GM12878 (cell line): ENCODE data around the gene C1S. TPM values are rescaled to one million over a fixed set of nuclear protein-coding genes. Genes with fewer than 3 reads are reported as not detected.

ENCODE experiments used
- ATAC-seq: fragments of 200-7000 bp; cut with Tn5 transposase; 3 replicates; pipeline ENCODE4 v1.9.1; 2020; ENCODE audit warnings: mild to moderate bottlenecking, moderate library complexity
- BruUV-seq: library from RNA; stranded (reverse); fragments of 400-500 nt; replicated peaks from 2 replicates; lab custom pipeline; 2021; lab: Mats Ljungman, UMichigan
- CTCF ChIA-PET: fragments of 300-600 bp; sonication (Branson Sonifier 250); formaldehyde crosslinking; extraction: SDS; loops from one replicate; lab custom pipeline; 2021; ENCODE audit warnings: inconsistent platforms; lab: Yijun Ruan, JAX
- POLR2A ChIA-PET: fragments of 350-600 bp; formaldehyde crosslinking; extraction: SDS; loops from one replicate; lab custom pipeline; 2021; ENCODE audit warnings: inconsistent platforms; lab: Charles Lee
- RAD21 ChIA-PET: fragments of 300-600 bp; sonication (Branson Sonifier 250); formaldehyde crosslinking; loops from one replicate; lab custom pipeline; 2023; ENCODE audit warnings: antibody characterized with exemption; ENCODE audit not compliant: unreplicated experiment; lab: Charles Lee
- SMC1A ChIA-PET: fragments of 300-600 bp; sonication (Branson Sonifier 250); formaldehyde crosslinking; loops from one replicate; lab custom pipeline; 2023; ENCODE audit not compliant: unreplicated experiment, uncharacterized antibody; lab: Charles Lee
- DNase-seq: peaks from one replicate; pipeline ENCODE4 v3.0.0-alpha.2; 2011; ENCODE audit warnings: low read depth, low spot score
- FAIRE-seq: peaks from 3 replicates; lab custom pipeline; 2011; peaks lifted over from hg19 to GRCh38; lab: Jason Lieb, UNC
- H2AFZ ChIP-seq: 2 replicates; pipeline ENCODE4 v1.6.0; 2011; ENCODE audit warnings: low read depth, low read length, control low read depth; ENCODE audit not compliant: control insufficient read depth
- H3K27ac ChIP-seq: 2 replicates; pipeline ENCODE4 v1.5.1; 2011; ENCODE audit warnings: control low read depth; ENCODE audit not compliant: control insufficient read depth, insufficient read depth
- H3K27me3 ChIP-seq, 2 experiments: replicated peaks in 1 of 2; 2 replicates each; pipeline versions ENCODE4 v1.6.0 to v1.6.1; 2011; ENCODE audit warnings: low read length in 1 of 2; ENCODE audit not compliant: control insufficient read depth in 2 of 2, insufficient read depth in 2 of 2
- H3K36me3 ChIP-seq, 2 experiments: 2 replicates each; pipeline ENCODE4 v1.5.1; 2011; ENCODE audit warnings: low read length in 1 of 2; ENCODE audit not compliant: control insufficient read depth in 2 of 2, insufficient read depth in 2 of 2
- H3K4me1 ChIP-seq: 2 replicates; pipeline ENCODE4 v1.6.1; 2011; ENCODE audit warnings: mild to moderate bottlenecking, low read length, moderate library complexity, mixed read lengths; ENCODE audit not compliant: control insufficient read depth, insufficient read depth
- H3K4me2 ChIP-seq: 2 replicates; pipeline ENCODE4 v1.6.0; 2011; ENCODE audit warnings: control low read depth; ENCODE audit not compliant: control insufficient read depth, insufficient read depth
- H3K4me3 ChIP-seq: fragments of 200-600 bp; sonication (generic); 2 replicates; pipeline ENCODE4 v1.5.1; 2016
- H3K79me2 ChIP-seq: 2 replicates; pipeline ENCODE4 v1.6.0; 2011; ENCODE audit warnings: low read length; ENCODE audit not compliant: control insufficient read depth, insufficient read depth
- H3K9ac ChIP-seq: 2 replicates; pipeline ENCODE4 v1.8.0; 2011; ENCODE audit warnings: low read length, control low read depth, mixed read lengths; ENCODE audit not compliant: control insufficient read depth, insufficient read depth
- H3K9me3 ChIP-seq: replicated peaks from 3 replicates; pipeline ENCODE4 v1.5.1; 2011; ENCODE audit warnings: mild to moderate bottlenecking, low read length; ENCODE audit not compliant: control insufficient read depth, insufficient read depth
- H4K20me1 ChIP-seq: 2 replicates; pipeline ENCODE4 v1.6.0; 2011; ENCODE audit not compliant: control insufficient read depth, insufficient read depth
- ASH2L ChIP-seq: fragments of 300-600, 200-600 bp; sonication (generic); IDR thresholded peaks from 2 replicates; pipeline ENCODE4 v1.6.1; 2017; ENCODE audit warnings: low read depth, mild to moderate bottlenecking, borderline replicate concordance
- BCL11A ChIP-seq: IDR thresholded peaks from 2 replicates; pipeline ENCODE4 v1.6.1; 2011; ENCODE audit warnings: low read depth, low read length
- CEBPB ChIP-seq, 2 experiments: fragments of 150-350 bp in 1 of 2; IDR thresholded peaks; 2 replicates each; pipeline ENCODE4 v1.6.1; 2012 to 2014; ENCODE audit warnings: low read depth in 2 of 2, low read length in 2 of 2, borderline replicate concordance in 1 of 2, inconsistent platforms in 1 of 2
- CHD2 ChIP-seq: IDR thresholded peaks from 2 replicates; pipeline ENCODE4 v1.6.1; 2011; ENCODE audit warnings: low read depth, low read length, improper control_type of control experiment, borderline replicate concordance
- E2F4 ChIP-seq: IDR thresholded peaks from 2 replicates; pipeline ENCODE4 v1.6.1; 2012; ENCODE audit warnings: low read depth, low read length, improper control_type of control experiment
- GATAD2B ChIP-seq: fragments of 450-650 bp; conservative IDR thresholded peaks from 2 replicates; pipeline ENCODE4 v1.6.1; 2017; ENCODE audit warnings: low read depth, mild to moderate bottlenecking, moderate library complexity
- IRF4 ChIP-seq: IDR thresholded peaks from 2 replicates; pipeline ENCODE4 v1.6.1; 2011; ENCODE audit warnings: low read depth, low read length
- KLF5 ChIP-seq: fragments of 450-650 bp; IDR thresholded peaks from 2 replicates; pipeline ENCODE4 v1.6.1; 2014; ENCODE audit warnings: mild to moderate bottlenecking; ENCODE audit not compliant: partially characterized antibody
- MYB ChIP-seq: fragments of 150-350 bp; IDR thresholded peaks from 2 replicates; pipeline ENCODE4 v1.6.1; 2014; ENCODE audit warnings: mild to moderate bottlenecking, low read depth, low read length, borderline replicate concordance
- MYC ChIP-seq: IDR thresholded peaks from 2 replicates; pipeline ENCODE4 v1.6.1; 2011; ENCODE audit warnings: mild to moderate bottlenecking, low read length, moderate library complexity, inconsistent platforms; ENCODE audit not compliant: insufficient read depth, insufficient replicate concordance, insufficient read length, severe bottlenecking
- NFYA ChIP-seq: IDR thresholded peaks from 2 replicates; pipeline ENCODE4 v1.6.1; 2011; ENCODE audit warnings: low read depth, mild to moderate bottlenecking, low read length, improper control_type of control experiment, borderline replicate concordance
- NRF1 ChIP-seq: conservative IDR thresholded peaks from 2 replicates; pipeline ENCODE4 v1.6.1; 2011; ENCODE audit warnings: mild to moderate bottlenecking, low read depth, low read length, improper control_type of control experiment
- POLR2AphosphoS5 ChIP-seq: IDR thresholded peaks from 2 replicates; pipeline ENCODE4 v1.6.1; 2011; ENCODE audit warnings: mild to moderate bottlenecking, low read length, inconsistent platforms
- RAD21 ChIP-seq: IDR thresholded peaks from 2 replicates; pipeline ENCODE4 v1.6.1; 2011; ENCODE audit warnings: mild to moderate bottlenecking, low read depth, low read length, moderate library complexity; ENCODE audit not compliant: insufficient read depth
- RAD51 ChIP-seq: fragments of 450-650 bp; IDR thresholded peaks from 2 replicates; pipeline ENCODE4 v1.6.1; 2016; ENCODE audit warnings: moderate library complexity, mild to moderate bottlenecking, inconsistent platforms
- SMAD5 ChIP-seq: IDR thresholded peaks from 2 replicates; pipeline ENCODE4 v1.6.1; 2016; ENCODE audit warnings: antibody characterized with exemption, low read depth
- TCF7 ChIP-seq: IDR thresholded peaks from 2 replicates; pipeline ENCODE4 v1.6.1; 2014; ENCODE audit warnings: antibody characterized with exemption, borderline replicate concordance
- WGBS: methylation state at CpG from one replicate; pipeline ENCODE4 v1.1.6; 2016; ENCODE audit warnings: low lambda C conversion rate; ENCODE audit not compliant: insufficient replicate concordance, insufficient coverage; ENCODE audit errors: missing lambda C conversion rate; 5-methylcytosine and 5-hydroxymethylcytosine counted together
- in situ Hi-C: fragments of 300-500 bp; cut with MboI; formaldehyde crosslinking; loops from 9 replicates; pipeline ENCODE4 v1.14.3; 2018; ENCODE audit warnings: mixed read lengths
- intact Hi-C: fragments of 100-400 bp; cut with micrococcal nuclease; formaldehyde crosslinking; loops from one replicate; pipeline ENCODE4 v1.14.2; 2022; ENCODE audit not compliant: unreplicated experiment
- polyA plus RNA-seq, 11 experiments: library from polyadenylated mRNA; depleted of rRNA in 4 of 11; unstranded in 6 of 11; stranded (reverse) in 5 of 11; fragments of >200 nt; fragmentation: Nextera tagmentation in 4 of 11; fragmentation: Illumina TruSeq in 1 of 11; extraction: Ambion mirVana in 4 of 11; extraction: Trizol in 1 of 11; gene quantifications; 1 replicate in 1 of 11; 2 replicates in 10 of 11; pipeline versions ENCODE4 v1.2.1 to v1.2.3, GENCODE V29; 2011 to 2016; ENCODE audit warnings: inconsistent platforms in 2 of 11, missing spikeins in 2 of 11, low read depth in 1 of 11
- total RNA-seq, 4 experiments: library from RNA; depleted of rRNA in 3 of 4; stranded (reverse); fragments of >200 nt in 3 of 4; fragmentation: Illumina TruSeq in 1 of 4; extraction: Trizol in 1 of 4; gene quantifications; 2 replicates each; pipeline versions ENCODE4 v1.2.1 to v1.2.3, GENCODE V29; 2013 to 2021
- TF ChIP-seq, protein P1 (sequence below): fragments of 450-650 bp; IDR thresholded peaks from 2 replicates; pipeline ENCODE4 v1.6.1; 2018; ENCODE audit warnings: borderline replicate concordance, mild to moderate bottlenecking; ENCODE audit not compliant: partially characterized antibody
- TF ChIP-seq, protein P2 (sequence below): fragments of 450-650 bp; IDR thresholded peaks from 2 replicates; pipeline ENCODE4 v1.6.1; 2017; ENCODE audit warnings: low read depth, mild to moderate bottlenecking, moderate library complexity

C1S gene
- total and polyA plus RNA-seq, 10 of the 15 experiments (the other 5 are each of a cell fraction or from before 2014, with no cell fraction given): 0.10 to 1.4 (median 0.42) TPM

DNA sequence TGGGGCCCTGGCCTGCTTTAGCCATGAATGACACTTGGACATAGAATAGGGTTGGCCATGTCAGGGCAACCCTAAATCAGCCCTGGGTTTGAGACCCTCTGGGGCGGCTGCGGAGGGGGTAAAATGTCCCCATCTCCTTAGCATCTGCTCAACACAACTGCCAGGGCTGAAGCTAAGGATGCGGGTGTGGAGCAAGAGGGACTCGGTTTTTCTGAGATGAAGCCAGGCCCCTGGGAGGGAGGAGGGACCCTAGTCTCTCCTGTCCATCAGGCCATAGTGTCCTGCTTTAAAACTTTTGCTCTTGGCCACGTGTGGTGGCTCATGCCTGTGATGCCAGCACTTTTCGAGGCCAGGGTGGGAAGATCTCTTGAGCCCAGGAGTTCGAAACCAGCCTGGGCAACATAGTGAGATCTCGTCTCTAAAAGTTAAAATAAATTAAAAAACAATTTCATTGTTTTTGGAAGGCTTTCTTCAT, 32.5 kb downstream of the C1S start (continued):
- no peak for TF ChIP-seq IRF4
- TF ChIP-seq MYB: no peak
- no peak for TF ChIP-seq POLR2AphosphoS5
- TF ChIP-seq RAD21: no peak
- no peak for TF ChIP-seq NFYA
- TF ChIP-seq E2F4: no peak
- no peak for TF ChIP-seq MYC
- no peak for TF ChIP-seq RAD51

- WGBS: 38% methylated on average over 5 of the region's 5 CpGs
- ATAC-seq (no peak), FAIRE-seq (no peak), DNase-seq (no peak)
- ChIA-PET CTCF (interaction anchor here (0.8 to 6.3 kb wide), 11 partner anchors 12 to 221 kb away, joined by 3 to 32 read pairs (median 4); partner anchors contain the start of genes C12orf57, C1RL, RNU7-1 and SPSB2), POLR2A (no interaction called here), SMC1A (interaction anchor here (0.9 to 1.6 kb wide), 3 partner anchors 14 to 133 kb away, joined by 3 to 7 read pairs (median 4); no protein-coding TSS in a partner anchor), RAD21 (interaction anchor here (1.4 kb wide), 2 partner anchors 15 to 149 kb away, joined by 4 read pairs; partner anchors contain the start of gene C12orf57)
- Histone ChIP-seq H3K9me3 (no peaks in the 10 kb centered on the region), H4K20me1 (no peaks in the 10 kb centered on the region), H3K4me3 (no peak overlapping the region), H3K9ac (no peak overlapping the region), H3K27ac (no peak overlapping the region), H2AFZ (no peak overlapping the region), H3K36me3 (no peaks in the 10 kb centered on the region), H3K79me2 (no peaks in the 10 kb centered on the region), H3K27me3 (no peaks in the 10 kb centered on the region; a peak in 1 of 4 replicates), H3K4me2 (no peak overlapping the region), H3K4me1 (no peaks in the 10 kb centered on the region)
- in situ Hi-C loops (no loop called here), intact Hi-C loops (loop anchor here (5.0 kb wide), 3 partner anchors 76 to 171 kb away; partner anchors contain the start of genes EMG1, LPCAT3 and PHB2)
- BruUV-seq: no TSS peak
- TF ChIP-seq, protein P1, sequence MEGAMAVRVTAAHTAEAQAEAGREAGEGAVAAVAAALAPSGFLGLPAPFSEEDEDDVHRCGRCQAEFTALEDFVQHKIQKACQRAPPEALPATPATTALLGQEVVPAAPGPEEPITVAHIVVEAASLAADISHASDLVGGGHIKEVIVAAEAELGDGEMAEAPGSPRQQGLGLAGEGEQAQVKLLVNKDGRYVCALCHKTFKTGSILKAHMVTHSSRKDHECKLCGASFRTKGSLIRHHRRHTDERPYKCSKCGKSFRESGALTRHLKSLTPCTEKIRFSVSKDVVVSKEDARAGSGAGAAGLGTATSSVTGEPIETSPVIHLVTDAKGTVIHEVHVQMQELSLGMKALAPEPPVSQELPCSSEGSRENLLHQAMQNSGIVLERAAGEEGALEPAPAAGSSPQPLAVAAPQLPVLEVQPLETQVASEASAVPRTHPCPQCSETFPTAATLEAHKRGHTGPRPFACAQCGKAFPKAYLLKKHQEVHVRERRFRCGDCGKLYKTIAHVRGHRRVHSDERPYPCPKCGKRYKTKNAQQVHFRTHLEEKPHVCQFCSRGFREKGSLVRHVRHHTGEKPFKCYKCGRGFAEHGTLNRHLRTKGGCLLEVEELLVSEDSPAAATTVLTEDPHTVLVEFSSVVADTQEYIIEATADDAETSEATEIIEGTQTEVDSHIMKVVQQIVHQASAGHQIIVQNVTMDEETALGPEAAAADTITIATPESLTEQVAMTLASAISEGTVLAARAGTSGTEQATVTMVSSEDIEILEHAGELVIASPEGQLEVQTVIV: no peak
- no peak for TF ChIP-seq CHD2
- TF ChIP-seq NRF1: no peak
- TF ChIP-seq CEBPB (IDR thresholded peaks at IDR 0.05; ENCODE audit: borderline replicate concordance in 1 of 2, low read depth in 2 of 2, low read length in 2 of 2): no peak
- no peak for TF ChIP-seq TCF7
- no peak for TF ChIP-seq GATAD2B
- TF ChIP-seq ASH2L: no peak
- no peak for TF ChIP-seq SMAD5
- no peak for TF ChIP-seq POLR2AphosphoS5
- TF ChIP-seq, protein P2, sequence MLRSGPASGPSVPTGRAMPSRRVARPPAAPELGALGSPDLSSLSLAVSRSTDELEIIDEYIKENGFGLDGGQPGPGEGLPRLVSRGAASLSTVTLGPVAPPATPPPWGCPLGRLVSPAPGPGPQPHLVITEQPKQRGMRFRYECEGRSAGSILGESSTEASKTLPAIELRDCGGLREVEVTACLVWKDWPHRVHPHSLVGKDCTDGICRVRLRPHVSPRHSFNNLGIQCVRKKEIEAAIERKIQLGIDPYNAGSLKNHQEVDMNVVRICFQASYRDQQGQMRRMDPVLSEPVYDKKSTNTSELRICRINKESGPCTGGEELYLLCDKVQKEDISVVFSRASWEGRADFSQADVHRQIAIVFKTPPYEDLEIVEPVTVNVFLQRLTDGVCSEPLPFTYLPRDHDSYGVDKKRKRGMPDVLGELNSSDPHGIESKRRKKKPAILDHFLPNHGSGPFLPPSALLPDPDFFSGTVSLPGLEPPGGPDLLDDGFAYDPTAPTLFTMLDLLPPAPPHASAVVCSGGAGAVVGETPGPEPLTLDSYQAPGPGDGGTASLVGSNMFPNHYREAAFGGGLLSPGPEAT: no peak
- TF ChIP-seq BCL11A: no peak
- TF ChIP-seq KLF5: no peak
These were observed 33.0 kb downstream of the C1S start for GRCh38 chr12:7093486-7093885.
